ENCODE measurements around the gene ITGA4.

Gene ITGA4

DNA sequence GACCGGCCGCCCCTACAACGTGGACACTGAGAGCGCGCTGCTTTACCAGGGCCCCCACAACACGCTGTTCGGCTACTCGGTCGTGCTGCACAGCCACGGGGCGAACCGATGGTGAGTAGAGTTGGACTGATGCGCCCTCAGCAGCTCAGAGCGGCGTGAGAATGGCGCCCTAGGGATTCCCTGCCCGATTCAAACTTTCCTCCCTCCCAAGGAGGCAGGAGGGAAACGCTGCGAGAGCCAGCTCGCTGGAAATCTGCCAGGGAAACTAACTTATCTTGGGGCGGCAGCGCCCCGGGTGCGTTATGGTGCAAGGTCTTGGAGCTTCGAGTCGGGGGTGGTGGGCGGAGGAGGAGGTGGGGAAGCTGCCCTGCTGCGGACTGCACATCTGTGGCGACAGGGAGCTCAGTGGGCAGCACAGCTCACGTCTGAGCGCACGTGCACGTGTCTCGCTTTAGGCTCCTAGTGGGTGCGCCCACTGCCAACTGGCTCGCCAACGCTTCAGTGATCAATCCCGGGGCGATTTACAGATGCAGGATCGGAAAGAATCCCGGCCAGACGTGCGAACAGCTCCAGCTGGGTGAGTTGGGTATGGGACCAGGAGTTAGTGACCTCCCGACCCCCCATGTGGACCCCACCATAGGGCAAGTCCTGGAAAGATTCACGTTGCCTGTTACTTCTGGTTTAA, 697 bp downstream of the ITGA4 start:
- Histone ChIP-seq H3K36me3 (ENCODE audit: control insufficient read depth in 4 of 4, insufficient read depth in 4 of 4, low read length in 3 of 4) (peaks cover 0 to 12% (median 6%) of the 10 kb centered on the region in 4 experiments), H3K4me1 (ENCODE audit: control extremely low read depth in 1 of 4, control insufficient read depth in 4 of 4, insufficient read depth in 4 of 4, low read length in 3 of 4) (peaks cover 34 to 57% (median 41%) of the 10 kb centered on the region in 4 experiments), H3K4me3 (ENCODE audit: control insufficient read depth in 1 of 7, extremely low read depth in 1 of 7, insufficient read depth in 4 of 7, low read depth in 2 of 7, low read length in 6 of 7) (peak overlapping the region; percentile 85 to 100 (median 98)), H3K27me3 (replicated peaks in 2 of 5; ENCODE audit: control insufficient read depth in 4 of 5, insufficient read depth in 5 of 5, low read length in 4 of 5) (no peaks in the 10 kb centered on the region), H3K27ac (ENCODE audit: insufficient read depth in 1 of 2, low read depth in 1 of 2, low read length in 2 of 2, poor library complexity in 1 of 2, severe bottlenecking in 2 of 2) (peak overlapping the region; percentile 93 to 97), H3K9me3 (ENCODE audit: control extremely low read depth in 1 of 5, control insufficient read depth in 4 of 5, insufficient read depth in 2 of 5, low read depth in 1 of 5, low read length in 4 of 5) (no peaks in the 10 kb centered on the region)
- DNase-seq = peak; percentile 64 to 85 (median 78)
- 0% methylated on average over 42 of the region's 45 CpGs for WGBS (ENCODE audit: insufficient coverage)
- POLR2A ChIA-PET = interaction anchor here (1.0 to 2.2 kb wide), 4 partner anchors 18 to 155 kb away, joined by 3 to 19 read pairs (median 4); no protein-coding TSS in a partner anchor
- CTCF ChIA-PET = interaction anchor here (0.6 to 10.2 kb wide), 27 partner anchors 10 to 357 kb away, joined by 3 to 143 read pairs (median 4); no protein-coding TSS in a partner anchor

DNA sequence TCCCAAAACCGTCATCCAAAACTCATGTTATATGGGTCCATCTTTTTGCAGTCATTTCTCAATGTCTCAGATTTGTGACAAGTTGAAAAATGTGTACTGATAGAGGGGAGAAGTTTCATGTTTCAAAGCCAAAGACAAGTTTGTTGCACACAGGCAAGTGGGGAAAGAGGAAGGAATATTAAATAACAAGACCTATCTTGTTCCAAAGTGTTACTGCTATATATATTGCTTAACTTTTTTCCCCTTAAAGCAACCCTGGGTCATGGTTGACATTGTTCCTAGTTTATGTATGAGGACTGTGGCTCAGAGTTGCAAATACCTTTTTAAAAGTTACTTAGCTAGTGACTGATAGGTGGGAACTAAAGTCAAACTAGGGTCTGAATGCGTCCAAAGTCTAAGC, 1.7 kb downstream of the ITGA4 start:
- ChIA-PET POLR2A (no interaction called here), CTCF (interaction anchor here (0.8 to 10.2 kb wide), 11 partner anchors 10 to 356 kb away, joined by 3 to 143 read pairs (median 3); no protein-coding TSS in a partner anchor)
- H3K27me3 ChIP-seq (replicated peaks in 2 of 5; ENCODE audit: control insufficient read depth in 4 of 5, insufficient read depth in 5 of 5, low read length in 4 of 5) = no peaks in the 10 kb centered on the region
- peak overlapping the region in 6 of 7 experiments; percentile 85 to 100 (median 98) for H3K4me3 ChIP-seq (ENCODE audit: control insufficient read depth in 1 of 7, extremely low read depth in 1 of 7, insufficient read depth in 4 of 7, low read depth in 2 of 7, low read length in 6 of 7)
- peaks cover 0 to 22% (median 12%) of the 10 kb centered on the region in 4 experiments for H3K36me3 ChIP-seq (ENCODE audit: control insufficient read depth in 4 of 4, insufficient read depth in 4 of 4, low read length in 3 of 4)
- WGBS (ENCODE audit: insufficient coverage) = no CpG with 5 or more reads among the region's 2 CpGs
- H3K27ac ChIP-seq (ENCODE audit: insufficient read depth in 1 of 2, low read depth in 1 of 2, low read length in 2 of 2, poor library complexity in 1 of 2, severe bottlenecking in 2 of 2) = peak overlapping the region; percentile 93 to 97
- H3K4me1 ChIP-seq (ENCODE audit: control extremely low read depth in 1 of 4, control insufficient read depth in 4 of 4, insufficient read depth in 4 of 4, low read length in 3 of 4) = peaks cover 44 to 67% (median 51%) of the 10 kb centered on the region in 4 experiments
- H3K9me3 ChIP-seq (ENCODE audit: control extremely low read depth in 1 of 5, control insufficient read depth in 4 of 5, insufficient read depth in 2 of 5, low read depth in 1 of 5, low read length in 4 of 5) = no peaks in the 10 kb centered on the region
- DNase-seq = no peak

DNA sequence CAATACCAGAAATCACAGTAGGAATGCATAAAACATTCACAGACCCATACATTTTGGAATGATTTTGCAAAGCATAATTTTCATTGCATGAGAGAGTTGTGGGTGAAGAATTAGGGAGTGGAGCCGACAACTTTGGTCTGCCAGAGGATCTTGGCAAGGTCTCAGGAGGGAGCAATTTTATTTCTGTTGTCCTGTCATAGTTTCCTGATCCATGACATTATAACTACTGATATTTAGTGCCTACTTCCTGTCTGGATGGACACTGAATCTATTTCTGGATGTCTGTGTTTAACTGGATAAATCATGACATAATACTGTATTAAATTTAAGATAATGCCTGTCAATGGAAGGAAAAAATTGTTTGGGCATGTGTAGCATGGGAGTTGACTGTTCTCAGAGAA, 2.4 kb downstream of the ITGA4 start:
- Histone ChIP-seq H3K27ac (ENCODE audit: insufficient read depth in 1 of 2, low read depth in 1 of 2, low read length in 2 of 2, poor library complexity in 1 of 2, severe bottlenecking in 2 of 2) (peak overlapping the region; percentile 93 to 97), H3K4me3 (ENCODE audit: control insufficient read depth in 1 of 7, extremely low read depth in 1 of 7, insufficient read depth in 4 of 7, low read depth in 2 of 7, low read length in 6 of 7) (peak overlapping the region in 6 of 7 experiments; percentile 85 to 100 (median 98)), H3K27me3 (replicated peaks in 2 of 5; ENCODE audit: control insufficient read depth in 4 of 5, insufficient read depth in 5 of 5, low read length in 4 of 5) (no peaks in the 10 kb centered on the region), H3K9me3 (ENCODE audit: control extremely low read depth in 1 of 5, control insufficient read depth in 4 of 5, insufficient read depth in 2 of 5, low read depth in 1 of 5, low read length in 4 of 5) (no peaks in the 10 kb centered on the region), H3K36me3 (ENCODE audit: control insufficient read depth in 4 of 4, insufficient read depth in 4 of 4, low read length in 3 of 4) (peaks cover 0 to 29% (median 14%) of the 10 kb centered on the region in 4 experiments), H3K4me1 (ENCODE audit: control extremely low read depth in 1 of 4, control insufficient read depth in 4 of 4, insufficient read depth in 4 of 4, low read length in 3 of 4) (peaks cover 48 to 73% (median 56%) of the 10 kb centered on the region in 4 experiments)
- ChIA-PET CTCF (interaction anchor here (0.8 to 10.2 kb wide), 9 partner anchors 9 to 378 kb away, joined by 3 to 143 read pairs (median 4); no protein-coding TSS in a partner anchor), POLR2A (interaction anchor here (0.8 kb wide), 1 partner anchor 154 kb away, joined by 3 read pairs; no protein-coding TSS in a partner anchor)
- no peak for DNase-seq
- WGBS (ENCODE audit: insufficient coverage) = no CpG with 5 or more reads among the region's 1 CpG

DNA sequence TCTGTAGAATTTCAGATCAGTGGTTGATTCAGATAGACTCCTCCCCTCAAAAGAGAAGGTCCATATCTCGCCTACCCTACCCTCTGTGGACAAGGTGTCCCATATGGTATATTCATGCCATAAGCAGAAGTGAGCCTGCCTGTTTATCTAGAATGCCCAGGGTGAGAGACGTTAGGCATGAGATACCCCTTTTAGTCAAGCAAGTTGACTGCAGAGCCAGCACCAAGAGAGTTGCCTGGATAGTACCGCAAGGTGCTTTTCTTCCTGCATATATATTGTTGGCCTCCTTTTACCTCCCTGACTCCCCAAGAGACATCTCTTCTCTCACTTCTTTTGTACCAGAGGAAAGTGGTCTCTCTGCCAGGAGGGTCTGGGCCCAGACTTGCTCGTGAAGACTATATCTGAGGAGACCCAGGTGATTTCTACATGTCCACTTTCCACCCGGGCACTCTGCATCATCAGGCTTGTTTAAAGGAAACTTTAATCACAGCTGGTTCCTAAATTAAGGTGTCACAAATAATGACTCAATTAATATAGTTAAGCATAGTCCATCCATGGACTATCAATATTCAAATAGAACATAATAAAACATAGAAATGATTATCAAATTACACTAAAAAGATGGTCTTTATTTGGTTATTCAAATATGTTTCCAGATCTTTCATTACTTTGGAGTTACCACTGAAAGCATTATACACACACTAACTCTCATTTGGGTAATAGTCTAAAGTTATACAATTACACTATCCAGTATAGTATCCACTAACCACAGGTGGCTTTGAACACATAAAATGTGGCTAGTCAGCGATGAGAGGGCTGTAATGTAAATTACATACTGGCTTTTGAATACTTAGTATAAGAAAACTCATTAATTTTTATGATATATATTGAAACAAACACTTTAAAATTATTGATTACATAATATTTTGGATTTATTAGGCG, 4.1 kb downstream of the ITGA4 start:
- CTCF ChIA-PET = interaction anchor here (1.2 to 10.2 kb wide), 5 partner anchors 58 to 380 kb away, joined by 3 to 143 read pairs (median 5); no protein-coding TSS in a partner anchor
- peak; percentile 43 to 93 (median 80) for DNase-seq

DNA sequence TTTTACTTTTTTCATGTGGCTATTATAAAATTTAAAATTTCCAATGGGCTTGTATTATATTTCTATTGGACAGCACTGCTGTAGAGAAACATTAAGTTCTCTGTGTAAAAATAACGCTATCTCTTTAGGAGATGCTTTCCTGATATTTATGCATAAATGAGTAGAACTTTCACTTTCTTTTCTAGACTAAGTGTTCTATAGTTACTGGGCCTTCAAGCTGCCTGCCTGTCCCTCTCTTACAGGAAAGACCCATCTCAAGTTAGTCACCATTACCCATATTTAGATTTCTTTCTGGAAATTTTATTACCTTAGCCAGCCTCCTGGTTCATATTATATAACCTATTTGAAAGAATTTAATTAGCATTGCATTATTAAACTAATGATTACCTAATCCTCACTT, 4.8 kb downstream of the ITGA4 start:
- Histone ChIP-seq H3K36me3 (ENCODE audit: control insufficient read depth in 4 of 4, insufficient read depth in 4 of 4, low read length in 3 of 4) (peaks cover 3 to 30% (median 14%) of the 10 kb centered on the region in 4 experiments), H3K27ac (ENCODE audit: insufficient read depth in 1 of 2, low read depth in 1 of 2, low read length in 2 of 2, poor library complexity in 1 of 2, severe bottlenecking in 2 of 2) (peak overlapping the region in 1 of 2 experiments; percentile 97), H3K9me3 (ENCODE audit: control extremely low read depth in 1 of 5, control insufficient read depth in 4 of 5, insufficient read depth in 2 of 5, low read depth in 1 of 5, low read length in 4 of 5) (no peaks in the 10 kb centered on the region), H3K4me3 (ENCODE audit: control insufficient read depth in 1 of 7, extremely low read depth in 1 of 7, insufficient read depth in 4 of 7, low read depth in 2 of 7, low read length in 6 of 7) (peak overlapping the region in 6 of 7 experiments; percentile 27 to 100 (median 92)), H3K4me1 (ENCODE audit: control extremely low read depth in 1 of 4, control insufficient read depth in 4 of 4, insufficient read depth in 4 of 4, low read length in 3 of 4) (peaks cover 40 to 72% (median 59%) of the 10 kb centered on the region in 4 experiments), H3K27me3 (replicated peaks in 2 of 5; ENCODE audit: control insufficient read depth in 4 of 5, insufficient read depth in 5 of 5, low read length in 4 of 5) (no peaks in the 10 kb centered on the region)
- ChIA-PET CTCF (interaction anchor here (0.8 to 1.5 kb wide), 5 partner anchors 20 to 358 kb away, joined by 3 to 5 read pairs (median 3); no protein-coding TSS in a partner anchor), POLR2A (no interaction called here)
- DNase-seq = peak in 2 of 3 donors; percentile 59 to 72
- WGBS (ENCODE audit: insufficient coverage) = no CpG with 5 or more reads among the region's 1 CpG

More for the DNA sequence above, 4.1 kb downstream of the ITGA4 start:
- Histone ChIP-seq H3K36me3 (ENCODE audit: control insufficient read depth in 4 of 4, insufficient read depth in 4 of 4, low read length in 3 of 4) (peaks cover 3 to 30% (median 14%) of the 10 kb centered on the region in 4 experiments), H3K27me3 (replicated peaks in 2 of 5; ENCODE audit: control insufficient read depth in 4 of 5, insufficient read depth in 5 of 5, low read length in 4 of 5) (no peaks in the 10 kb centered on the region), H3K9me3 (ENCODE audit: control extremely low read depth in 1 of 5, control insufficient read depth in 4 of 5, insufficient read depth in 2 of 5, low read depth in 1 of 5, low read length in 4 of 5) (no peaks in the 10 kb centered on the region), H3K27ac (ENCODE audit: insufficient read depth in 1 of 2, low read depth in 1 of 2, low read length in 2 of 2, poor library complexity in 1 of 2, severe bottlenecking in 2 of 2) (peak overlapping the region; percentile 93 to 97), H3K4me3 (ENCODE audit: control insufficient read depth in 1 of 7, extremely low read depth in 1 of 7, insufficient read depth in 4 of 7, low read depth in 2 of 7, low read length in 6 of 7) (peak overlapping the region in 6 of 7 experiments; percentile 85 to 100 (median 98)), H3K4me1 (ENCODE audit: control extremely low read depth in 1 of 4, control insufficient read depth in 4 of 4, insufficient read depth in 4 of 4, low read length in 3 of 4) (peaks cover 44 to 73% (median 61%) of the 10 kb centered on the region in 4 experiments)
- POLR2A ChIA-PET = no interaction called here
- WGBS (ENCODE audit: insufficient coverage) = 0% methylated on average over 2 of the region's 7 CpGs

- DNase-seq = no peak
- CTCF ChIA-PET = interaction anchor here (1.4 to 1.8 kb wide), 2 partner anchors 159 to 358 kb away, joined by 4 to 9 read pairs; no protein-coding TSS in a partner anchor
- H3K4me1 ChIP-seq (ENCODE audit: control extremely low read depth in 1 of 4, control insufficient read depth in 4 of 4, insufficient read depth in 4 of 4, low read length in 3 of 4) = peaks cover 36 to 88% (median 67%) of the 10 kb centered on the region in 4 experiments
- no peaks in the 10 kb centered on the region for H3K9me3 ChIP-seq (ENCODE audit: control extremely low read depth in 1 of 5, control insufficient read depth in 4 of 5, insufficient read depth in 2 of 5, low read depth in 1 of 5, low read length in 4 of 5)
- H3K27ac ChIP-seq (ENCODE audit: insufficient read depth in 1 of 2, low read depth in 1 of 2, low read length in 2 of 2, poor library complexity in 1 of 2, severe bottlenecking in 2 of 2) = peak overlapping the region in 1 of 2 experiments; percentile 41
- H3K36me3 ChIP-seq (ENCODE audit: control insufficient read depth in 4 of 4, insufficient read depth in 4 of 4, low read length in 3 of 4) = peaks cover 5 to 39% (median 23%) of the 10 kb centered on the region in 4 experiments
- WGBS (ENCODE audit: insufficient coverage) = 83% methylated on average over 3 of the region's 3 CpGs
- H3K27me3 ChIP-seq (replicated peaks in 2 of 5; ENCODE audit: control insufficient read depth in 4 of 5, insufficient read depth in 5 of 5, low read length in 4 of 5) = no peaks in the 10 kb centered on the region
- H3K4me3 ChIP-seq (ENCODE audit: control insufficient read depth in 1 of 7, extremely low read depth in 1 of 7, insufficient read depth in 4 of 7, low read depth in 2 of 7, low read length in 6 of 7) = peak overlapping the region in 3 of 7 experiments; percentile 7 to 98 (median 85)
- POLR2A ChIA-PET = no interaction called here
Measured at GRCh38 chr2:181463588-181463987, 6.4 kb downstream of the ITGA4 start.

All from common myeloid progenitor, CD34-positive (primary cell).